ENCODE results near the gene CCDC174. TPM values are rescaled to one million over a fixed set of nuclear protein-coding genes. Genes with fewer than 3 reads are reported as not detected.

Gene CCDC174
- total and polyA plus RNA-seq, 7 donors, result 10.6 to 24.1 (median 13.5) TPM

GRCh38 chr3:14664170-14664569 lies 12.6 kb downstream of the CCDC174 start:
- Histone ChIP-seq H3K9me3 (no peaks in the 10 kb centered on the region), H3K4me3 (no peak overlapping the region), H3K27ac (no peak overlapping the region), H3K36me3 (ENCODE audit: insufficient read depth in 1 of 2, low read depth in 1 of 2) (peaks cover 23 to 100% of the 10 kb centered on the region in 2 donors), H3K4me1 (no peaks in the 10 kb centered on the region), H3K27me3 (ENCODE audit: insufficient read depth in 3 of 3, low read length in 2 of 3) (no peaks in the 10 kb centered on the region)
- intact Hi-C loops (cut with DNase I), result loop anchor here (5.0 to 10.0 kb wide), 2 partner anchors 549 to 583 kb away; no protein-coding TSS in a partner anchor
- 86 to 93% (median 88%) methylated on average over 3 of the region's 3 CpGs for WGBS, 3 donors
- no peak for TF ChIP-seq CTCF (IDR thresholded peaks at IDR 0.05)
- ATAC-seq, result no peak
- DNase-seq, result no peak

GRCh38 chr3:14672588-14672987 lies 21.0 kb downstream of the CCDC174 start:
- ATAC-seq (no peak), DNase-seq (no peak)
- no peaks in the 10 kb centered on the region for H3K9me3 ChIP-seq
- H3K27ac ChIP-seq, result no peak overlapping the region
- H3K27me3 ChIP-seq (ENCODE audit: insufficient read depth in 3 of 3, low read length in 2 of 3), result no peaks in the 10 kb centered on the region
- no peak overlapping the region for H3K4me3 ChIP-seq
- 70 to 81% (median 72%) methylated on average over 4 of the region's 4 CpGs for WGBS, 3 donors
- no peak for TF ChIP-seq CTCF (IDR thresholded peaks at IDR 0.05)
- no peaks in the 10 kb centered on the region for H3K4me1 ChIP-seq
- intact Hi-C loops (cut with DNase I), result loop anchor here (2.0 to 5.0 kb wide), 2 partner anchors 248 to 250 kb away; no protein-coding TSS in a partner anchor
- peaks cover 11 to 69% of the 10 kb centered on the region in 2 donors for H3K36me3 ChIP-seq (ENCODE audit: insufficient read depth in 1 of 2, low read depth in 1 of 2)

GRCh38 chr3:14674841-14675240 lies 23.3 kb downstream of the CCDC174 start, which contains the start of gene C3orf20:
C3orf20 (plus strand) TSS chr3:14675141; CDS start chr3:14682714, 7,573 bp downstream.
- DNase-seq, result no peak
- peaks cover 7 to 48% of the 10 kb centered on the region in 2 donors for H3K36me3 ChIP-seq (ENCODE audit: insufficient read depth in 1 of 2, low read depth in 1 of 2)
- 71 to 77% (median 71%) methylated on average over 7 of the region's 7 CpGs for WGBS, 3 donors
- no peak within 1 kb of the TSS for H3K4me3 ChIP-seq
- no peaks in the 10 kb centered on the region for H3K4me1 ChIP-seq
- ATAC-seq, result no peak
- H3K27me3 ChIP-seq (ENCODE audit: insufficient read depth in 3 of 3, low read length in 2 of 3), result no peaks in the 10 kb centered on the region
- H3K9me3 ChIP-seq, result no peaks in the 10 kb centered on the region
- intact Hi-C loops (cut with DNase I), result loop anchor here (5.0 kb wide), 2 partner anchors 107 to 247 kb away; no protein-coding TSS in a partner anchor
- no peak for TF ChIP-seq CTCF (IDR thresholded peaks at IDR 0.05)
- H3K27ac ChIP-seq, result no peak within 1 kb of the TSS

GRCh38 chr3:14676881-14677280 lies 25.3 kb downstream of the CCDC174 start:
- no peak for ATAC-seq
- no peaks in the 10 kb centered on the region for H3K9me3 ChIP-seq
- H3K36me3 ChIP-seq (ENCODE audit: insufficient read depth in 1 of 2, low read depth in 1 of 2), result peaks cover 3 to 27% of the 10 kb centered on the region in 2 donors
- no peak overlapping the region for H3K27ac ChIP-seq
- no peak for DNase-seq
- H3K27me3 ChIP-seq (ENCODE audit: insufficient read depth in 3 of 3, low read length in 2 of 3), result no peaks in the 10 kb centered on the region
- intact Hi-C loops (cut with DNase I), result loop anchor here in 1 of 2 donors (5.0 kb wide), 1 partner anchor 105 kb away; no protein-coding TSS in a partner anchor
- 79 to 91% (median 87%) methylated on average over 4 of the region's 4 CpGs for WGBS, 3 donors
- TF ChIP-seq CTCF (IDR thresholded peaks at IDR 0.05), result no peak
- no peaks in the 10 kb centered on the region for H3K4me1 ChIP-seq
- H3K4me3 ChIP-seq, result no peak overlapping the region
